ENCODE measurements around the gene CLIC6. TPM values are rescaled to one million over a fixed set of nuclear protein-coding genes. Genes with fewer than 3 reads are reported as not detected.

Gene CLIC6
- total and polyA plus RNA-seq, 2 of the 8 experiments (the other 6 are each of a cell fraction or from before 2014, with no cell fraction given), result 0.42 to 1.3 TPM

DNA sequence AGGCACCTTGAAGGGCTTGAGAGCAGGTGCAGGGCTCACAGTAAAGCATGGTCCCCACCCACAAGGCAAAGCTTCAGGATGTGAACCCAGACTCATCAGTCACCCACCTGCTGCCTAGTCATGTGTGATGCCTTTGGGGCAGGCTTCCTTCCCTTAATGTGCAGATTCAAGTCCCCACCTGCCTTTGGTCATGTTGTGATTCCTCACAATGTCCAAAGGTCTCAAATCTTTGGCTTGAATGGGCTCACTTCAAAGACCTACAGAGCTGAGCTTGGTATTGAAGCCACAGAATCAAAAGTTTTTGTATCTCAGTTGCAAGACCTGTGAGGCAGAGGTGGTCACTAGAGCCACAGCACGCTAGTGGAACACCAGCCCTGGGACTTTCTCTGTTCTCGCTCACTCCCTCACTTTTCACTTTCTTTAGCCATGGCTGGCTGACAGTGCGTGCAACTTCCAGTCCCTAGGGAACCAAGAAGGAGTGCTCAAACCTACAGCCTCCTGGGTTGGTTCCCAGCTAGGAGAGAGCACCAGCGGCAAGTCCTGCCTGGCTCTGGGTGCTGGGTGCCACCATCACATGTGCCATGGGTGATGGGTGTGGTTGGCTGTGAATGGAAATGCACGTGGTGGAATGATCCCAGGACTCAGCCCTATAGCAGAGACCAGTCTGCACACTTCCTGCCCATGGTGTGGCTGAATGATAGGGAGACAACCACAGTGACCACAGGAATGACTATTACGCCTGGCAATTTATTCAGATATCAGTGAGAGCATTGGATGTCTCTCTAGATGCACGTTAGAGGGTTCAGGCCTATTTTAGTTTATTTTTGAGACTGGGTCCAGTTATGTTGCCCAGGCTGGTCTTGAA is 26.4 kb upstream of the CLIC6 start:
- H2BK5ac ChIP-seq (ENCODE audit: low read depth, low read length), result no peak overlapping the region
- no peak overlapping the region for H4K91ac ChIP-seq (replicated peaks; ENCODE audit: insufficient read length, low read length)
- H3K79me2 ChIP-seq (ENCODE audit: control insufficient read depth in 1 of 2, insufficient read depth in 2 of 2, low read length in 2 of 2), result no peaks in the 10 kb centered on the region
- POLR2A ChIA-PET (ENCODE audit: partially characterized antibody), result no interaction called here
- H3K36me3 ChIP-seq (ENCODE audit: control insufficient read depth in 2 of 4, insufficient read depth in 4 of 4, low read length in 3 of 4), result no peaks in the 10 kb centered on the region
- no peak overlapping the region for H3K56ac ChIP-seq (replicated peaks; ENCODE audit: insufficient read length, low read depth, low read length)
- H3K27ac ChIP-seq (ENCODE audit: low read depth, low read length), result no peak overlapping the region
- H3K14ac ChIP-seq (ENCODE audit: insufficient read length), result no peak overlapping the region
- no peak overlapping the region for H2BK15ac ChIP-seq (ENCODE audit: low read length)
- H3K4ac ChIP-seq (replicated peaks; ENCODE audit: insufficient read length, low read depth, low read length), result no peak overlapping the region
- H3K79me1 ChIP-seq (ENCODE audit: low read depth, low read length), result no peaks in the 10 kb centered on the region
- FAIRE-seq (no peak), DNase-seq (ENCODE audit: low read depth in 1 of 2, low spot score in 2 of 2) (no peak)
- H3K23ac ChIP-seq (ENCODE audit: insufficient read length), result no peak overlapping the region
- 82% methylated on average over 7 of the region's 7 CpGs; no CpG with 5 or more reads in 1 of the 2 experiments for WGBS, 2 experiments (ENCODE audit: extremely low coverage in 1 of 2, insufficient coverage in 1 of 2, insufficient read length in 1 of 2, insufficient replicate concordance in 2 of 2, low coverage in 1 of 2, low lambda C conversion rate in 2 of 2, missing lambda C conversion rate in 1 of 2)
- H3K4me1 ChIP-seq (replicated peaks in 1 of 4; ENCODE audit: control insufficient read depth in 3 of 4, insufficient read depth in 4 of 4, low read length in 3 of 4), result no peaks in the 10 kb centered on the region; a peak in 1 of 7 replicates
- H3K9ac ChIP-seq (replicated peaks in 1 of 4; ENCODE audit: extremely low read depth in 1 of 4, low read depth in 3 of 4, low read length in 3 of 4), result no peak overlapping the region
- no peak overlapping the region for H2AK5ac ChIP-seq (ENCODE audit: low read depth, low read length)
- H4K20me1 ChIP-seq (replicated peaks in 1 of 2; ENCODE audit: control insufficient read depth in 1 of 2, insufficient read depth in 2 of 2, low read length in 2 of 2), result no peaks in the 10 kb centered on the region
- no peaks in the 10 kb centered on the region for H3K27me3 ChIP-seq (replicated peaks in 1 of 4; ENCODE audit: control insufficient read depth in 3 of 4, extremely low read depth in 1 of 4, insufficient read depth in 3 of 4, low read length in 3 of 4)
- no peak overlapping the region for H4K8ac ChIP-seq (ENCODE audit: extremely low read depth, insufficient read depth, low read length)
- H3K23me2 ChIP-seq (ENCODE audit: low read depth, low read length), result no peaks in the 10 kb centered on the region
- H3K4me2 ChIP-seq (ENCODE audit: insufficient read depth in 1 of 2, low read depth in 2 of 2, low read length in 2 of 2), result no peak overlapping the region
- H3K4me3 ChIP-seq (ENCODE audit: extremely low read depth in 1 of 4, insufficient read depth in 2 of 4, low read depth in 3 of 4, low read length in 4 of 4), result no peak overlapping the region
- H4K5ac ChIP-seq (ENCODE audit: insufficient read length, low read depth, low read length), result no peak overlapping the region
- H2BK12ac ChIP-seq (ENCODE audit: low read depth, low read length), result no peak overlapping the region
- H2BK20ac ChIP-seq (ENCODE audit: low read length), result no peak overlapping the region
- H2AFZ ChIP-seq (ENCODE audit: low read length), result no peak overlapping the region
- H3K9me3 ChIP-seq (ENCODE audit: insufficient read depth in 2 of 2, low read depth in 1 of 2, low read length in 1 of 2), result no peaks in the 10 kb centered on the region; a peak in 1 of 4 replicates
- H3K18ac ChIP-seq (ENCODE audit: extremely low read depth, low read length), result no peak overlapping the region
- CTCF ChIA-PET (ENCODE audit: partially characterized antibody), result interaction anchor here (0.9 to 1.5 kb wide), 4 partner anchors 11 to 60 kb away, joined by 3 read pairs; no protein-coding TSS in a partner anchor
- H2BK120ac ChIP-seq (replicated peaks; ENCODE audit: low read depth, low read length), result no peak overlapping the region
- TF ChIP-seq KDM4A (IDR thresholded peaks at IDR 0.05; ENCODE audit: low read depth, low read length, severe bottlenecking) (no peak), GTF2F1 (IDR thresholded peaks at IDR 0.05; ENCODE audit: borderline replicate concordance, low read depth, low read length) (no peak), RAD21 (IDR thresholded peaks at IDR 0.05 in 1 of 2, conservative IDR thresholded peaks at IDR 0.05 in 1 of 2; ENCODE audit: low read depth in 2 of 2, low read length in 2 of 2) (no peak), TAF7 (optimal IDR thresholded peaks at IDR 0.05; ENCODE audit: borderline replicate concordance, low read depth, low read length) (no peak), NRF1 (IDR thresholded peaks at IDR 0.05; ENCODE audit: low read depth, low read length) (no peak), SRF (IDR thresholded peaks at IDR 0.05; ENCODE audit: low read depth, low read length) (no peak), PHF8 (conservative IDR thresholded peaks at IDR 0.05; ENCODE audit: low read depth, low read length) (no peak), NANOG (IDR thresholded peaks at IDR 0.05; ENCODE audit: insufficient read depth, low read depth, low read length, poor library complexity, severe bottlenecking) (no peak)
- TF ChIP-seq, protein P1, sequence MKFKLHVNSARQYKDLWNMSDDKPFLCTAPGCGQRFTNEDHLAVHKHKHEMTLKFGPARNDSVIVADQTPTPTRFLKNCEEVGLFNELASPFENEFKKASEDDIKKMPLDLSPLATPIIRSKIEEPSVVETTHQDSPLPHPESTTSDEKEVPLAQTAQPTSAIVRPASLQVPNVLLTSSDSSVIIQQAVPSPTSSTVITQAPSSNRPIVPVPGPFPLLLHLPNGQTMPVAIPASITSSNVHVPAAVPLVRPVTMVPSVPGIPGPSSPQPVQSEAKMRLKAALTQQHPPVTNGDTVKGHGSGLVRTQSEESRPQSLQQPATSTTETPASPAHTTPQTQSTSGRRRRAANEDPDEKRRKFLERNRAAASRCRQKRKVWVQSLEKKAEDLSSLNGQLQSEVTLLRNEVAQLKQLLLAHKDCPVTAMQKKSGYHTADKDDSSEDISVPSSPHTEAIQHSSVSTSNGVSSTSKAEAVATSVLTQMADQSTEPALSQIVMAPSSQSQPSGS (IDR thresholded peaks at IDR 0.05; ENCODE audit: low read length), result no peak
